A549 (cell line): Measurements from ENCODE around the gene DOCK1. TPM values are rescaled to one million over a fixed set of nuclear protein-coding genes. Genes with fewer than 3 reads are reported as not detected.

Source experiments
- ATAC-seq, 2 experiments: fragments of 200-7000 bp in 1 of 2; fragments of >200 bp in 1 of 2; cut with Nextera tagmentation in 1 of 2; cut with Tn5 transposase in 1 of 2; 3 replicates each; pipeline versions ENCODE4 v1.8.0 to v1.9.1; 2018 to 2020; ENCODE audit warnings: mild to moderate bottlenecking in 1 of 2, moderate library complexity in 1 of 2
- CTCF ChIA-PET: fragments of 300-600 bp; sonication (Branson Sonifier 250); formaldehyde crosslinking; extraction: SDS; loops from one replicate; lab custom pipeline; 2021; ENCODE audit warnings: antibody characterized with exemption, inconsistent platforms; lab: Yijun Ruan, JAX
- POLR2A ChIA-PET: fragments of 350-600 bp; formaldehyde crosslinking; extraction: SDS; loops from one replicate; lab custom pipeline; 2021; ENCODE audit warnings: antibody characterized with exemption, inconsistent platforms; lab: Yijun Ruan, JAX
- DNase-seq, 2 experiments: peaks; one replicate each; pipeline versions ENCODE4 v3.0.0 to v3.0.0-alpha.2; 2011 to 2016; ENCODE audit warnings: low read depth in 1 of 2, low spot score in 1 of 2
- FAIRE-seq: peaks from 2 replicates; lab custom pipeline; 2011; peaks lifted over from hg19 to GRCh38; lab: Jason Lieb, UNC
- H3K27ac ChIP-seq, 2 experiments: fragments of >200 bp; sonication (Bioruptor Twin); formaldehyde crosslinking; 3 replicates each; pipeline ENCODE4 v1.5.1; 2016 to 2017
- H3K4me1 ChIP-seq: fragments of >200 bp; sonication (Bioruptor Twin); formaldehyde crosslinking; 3 replicates; pipeline ENCODE4 v1.6.1; 2016
- H3K4me2 ChIP-seq: fragments of >200 bp; sonication (Bioruptor Twin); formaldehyde crosslinking; 3 replicates; pipeline ENCODE4 v1.6.1; 2016
- H3K4me3 ChIP-seq: fragments of >200 bp; sonication (Bioruptor Twin); formaldehyde crosslinking; 3 replicates; pipeline ENCODE4 v1.5.1; 2016
- H3K9me3 ChIP-seq: fragments of >200 bp; sonication (Bioruptor Twin); formaldehyde crosslinking; 3 replicates; pipeline ENCODE4 v1.6.1; 2016
- CBX2 ChIP-seq: fragments of 200-600 bp; sonication (generic); IDR thresholded peaks from 2 replicates; pipeline ENCODE4 v1.6.1; 2016; ENCODE audit warnings: low read depth, mild to moderate bottlenecking, borderline replicate concordance
- CEBPB ChIP-seq, 2 experiments: fragments of >200 bp in 1 of 2; sonication (Bioruptor Twin) in 1 of 2; formaldehyde crosslinking in 1 of 2; IDR thresholded peaks; 2 replicates each; pipeline ENCODE4 v1.6.1; 2012 to 2016
- CHD4 ChIP-seq: fragments of 200-600 bp; sonication (generic); IDR thresholded peaks from 2 replicates; pipeline ENCODE4 v1.6.1; 2016; ENCODE audit warnings: antibody characterized with exemption, mild to moderate bottlenecking, borderline replicate concordance
- EHF ChIP-seq: fragments of 250-450 bp; sonication (Bioruptor Pico); IDR thresholded peaks from 2 replicates; pipeline ENCODE4 v1.5.0; 2020; ENCODE audit warnings: mild to moderate bottlenecking
- EHMT2 ChIP-seq: fragments of 200-600 bp; sonication (generic); IDR thresholded peaks from 2 replicates; pipeline ENCODE4 v1.6.1; 2016; ENCODE audit warnings: antibody characterized with exemption, low read depth, mild to moderate bottlenecking, moderate library complexity
- FOSB ChIP-seq: fragments of 250-450 bp; sonication (Bioruptor Pico); IDR thresholded peaks from 2 replicates; pipeline ENCODE4 v1.5.0; 2020; ENCODE audit warnings: mild to moderate bottlenecking, moderate library complexity
- FOXS1 ChIP-seq: fragments of 250-450 bp; sonication (Bioruptor Pico); IDR thresholded peaks from 2 replicates; pipeline ENCODE4 v1.5.0; 2020; ENCODE audit warnings: mild to moderate bottlenecking, moderate library complexity
- HOXA7 ChIP-seq: fragments of 250-450 bp; sonication (Bioruptor Pico); IDR thresholded peaks from 2 replicates; pipeline ENCODE4 v1.5.0; 2020; ENCODE audit warnings: mild to moderate bottlenecking, moderate library complexity
- HOXB5 ChIP-seq: fragments of 250-450 bp; sonication (Bioruptor Pico); IDR thresholded peaks from 2 replicates; pipeline ENCODE4 v1.5.0; 2020; ENCODE audit warnings: mild to moderate bottlenecking, moderate library complexity
- JUN ChIP-seq, 2 experiments: fragments of >200 bp; sonication (Bioruptor Twin); formaldehyde crosslinking; IDR thresholded peaks; 2 replicates in 1 of 2; 3 replicates in 1 of 2; pipeline ENCODE4 v1.6.1; 2016 to 2017
- JUNB ChIP-seq: fragments of >200 bp; sonication (Bioruptor Twin); formaldehyde crosslinking; IDR thresholded peaks from 2 replicates; pipeline ENCODE4 v1.6.1; 2016
- KDM1A ChIP-seq: fragments of 200-600 bp; sonication (generic); IDR thresholded peaks from 2 replicates; pipeline ENCODE4 v1.6.1; 2016; ENCODE audit warnings: low read depth, mild to moderate bottlenecking
- MAFK ChIP-seq: fragments of 450-650 bp; IDR thresholded peaks from 2 replicates; pipeline ENCODE4 v1.6.1; 2014; ENCODE audit not compliant: partially characterized antibody
- MAZ ChIP-seq: fragments of 150-350 bp; IDR thresholded peaks from 2 replicates; pipeline ENCODE4 v1.6.1; 2014; ENCODE audit warnings: antibody characterized with exemption, low read depth, low read length, borderline replicate concordance
- MYC ChIP-seq: IDR thresholded peaks from 2 replicates; pipeline ENCODE4 v1.6.1; 2012; ENCODE audit warnings: mild to moderate bottlenecking, inconsistent platforms, low read length, improper control_type of control experiment, borderline replicate concordance
- NPAS2 ChIP-seq: fragments of 250-450 bp; sonication (Bioruptor Pico); IDR thresholded peaks from 2 replicates; pipeline ENCODE4 v1.8.0; 2022; ENCODE audit warnings: mild to moderate bottlenecking, moderate library complexity, borderline replicate concordance
- NR3C1 ChIP-seq: fragments of >200 bp; sonication (Bioruptor Twin); formaldehyde crosslinking; IDR thresholded peaks from 3 replicates; pipeline ENCODE4 v1.6.1; 2017
- RARB ChIP-seq: fragments of 250-450 bp; sonication (Bioruptor Pico); IDR thresholded peaks from 2 replicates; pipeline ENCODE4 v1.8.0; 2021; ENCODE audit warnings: mild to moderate bottlenecking, moderate library complexity
- RNF2 ChIP-seq: fragments of 200-600 bp; sonication (generic); IDR thresholded peaks from 2 replicates; pipeline ENCODE4 v1.6.1; 2016; ENCODE audit warnings: low read depth, mild to moderate bottlenecking, antibody characterized with exemption, moderate library complexity, borderline replicate concordance
- SREBF2 ChIP-seq: fragments of 450-650 bp; IDR thresholded peaks from 2 replicates; pipeline ENCODE4 v1.6.1; 2014; ENCODE audit warnings: mild to moderate bottlenecking, moderate library complexity
- TFCP2L1 ChIP-seq: fragments of 250-450 bp; sonication (Bioruptor Pico); IDR thresholded peaks from 2 replicates; pipeline ENCODE4 v1.5.0; 2021; ENCODE audit warnings: mild to moderate bottlenecking
- TP53 ChIP-seq: fragments of 250-450 bp; sonication (Bioruptor Pico); IDR thresholded peaks from 2 replicates; pipeline ENCODE4 v1.5.0; 2021; ENCODE audit warnings: mild to moderate bottlenecking, moderate library complexity
- ZC3H11A ChIP-seq: fragments of 450-650 bp; IDR thresholded peaks from 2 replicates; pipeline ENCODE4 v1.6.1; 2014; ENCODE audit warnings: antibody characterized with exemption, mild to moderate bottlenecking
- ZNF302 ChIP-seq: fragments of 250-450 bp; sonication (Bioruptor Pico); IDR thresholded peaks from 2 replicates; pipeline ENCODE4 v1.9.0; 2021; ENCODE audit warnings: inconsistent platforms, mild to moderate bottlenecking, moderate library complexity
- ZSCAN20 ChIP-seq: fragments of 250-450 bp; sonication (Bioruptor Pico); IDR thresholded peaks from 2 replicates; pipeline ENCODE4 v1.8.0; 2022; ENCODE audit warnings: mild to moderate bottlenecking, moderate library complexity
- WGBS: methylation state at CpG from one replicate; pipeline ENCODE4 v1.1.6; 2017; ENCODE audit errors: missing lambda C conversion rate; 5-methylcytosine and 5-hydroxymethylcytosine counted together
- polyA plus RNA-seq, 4 experiments: library from polyadenylated mRNA; depleted of rRNA in 3 of 4; stranded (reverse); fragments of >200 nt; fragmentation: RNase III in 1 of 4; extraction: RNeasy Plus Mini Kit Qiagen cat#74134 plus additional on column Dnase treatment in 1 of 4; gene quantifications; 2 replicates in 3 of 4; 3 replicates in 1 of 4; pipeline ENCODE4 v1.2.3, GENCODE V29; 2011 to 2017
- TF ChIP-seq, protein P1 (sequence below): fragments of 250-450 bp; sonication (Bioruptor Pico); IDR thresholded peaks from 2 replicates; pipeline ENCODE4 v1.5.0; 2020; ENCODE audit warnings: low read depth, mild to moderate bottlenecking, moderate library complexity
- TF ChIP-seq, protein P2 (sequence below): IDR thresholded peaks from 2 replicates; pipeline ENCODE4 v1.6.1; 2012
- TF ChIP-seq, protein P3 (sequence below): fragments of >200 bp; sonication (Bioruptor Twin); formaldehyde crosslinking; IDR thresholded peaks from 2 replicates; pipeline ENCODE4 v1.6.1; 2016
- TF ChIP-seq, protein P4 (sequence below): fragments of 450-650 bp; IDR thresholded peaks from 2 replicates; pipeline ENCODE4 v1.6.1; 2014; ENCODE audit warnings: antibody characterized with exemption
- TF ChIP-seq, protein P5 (sequence below): fragments of 150-350 bp; IDR thresholded peaks from 2 replicates; pipeline ENCODE4 v1.6.1; 2014; ENCODE audit warnings: low read depth, mild to moderate bottlenecking, low read length
- TF ChIP-seq, protein P6 (sequence below): fragments of >200 bp; sonication (Bioruptor Twin); formaldehyde crosslinking; IDR thresholded peaks from 3 replicates; pipeline ENCODE4 v1.6.1; 2016

Gene DOCK1
- polyA plus RNA-seq, 2 of the 4 experiments (the other 2 are of a cell fraction) = 22.6 to 28.2 TPM

DNA sequence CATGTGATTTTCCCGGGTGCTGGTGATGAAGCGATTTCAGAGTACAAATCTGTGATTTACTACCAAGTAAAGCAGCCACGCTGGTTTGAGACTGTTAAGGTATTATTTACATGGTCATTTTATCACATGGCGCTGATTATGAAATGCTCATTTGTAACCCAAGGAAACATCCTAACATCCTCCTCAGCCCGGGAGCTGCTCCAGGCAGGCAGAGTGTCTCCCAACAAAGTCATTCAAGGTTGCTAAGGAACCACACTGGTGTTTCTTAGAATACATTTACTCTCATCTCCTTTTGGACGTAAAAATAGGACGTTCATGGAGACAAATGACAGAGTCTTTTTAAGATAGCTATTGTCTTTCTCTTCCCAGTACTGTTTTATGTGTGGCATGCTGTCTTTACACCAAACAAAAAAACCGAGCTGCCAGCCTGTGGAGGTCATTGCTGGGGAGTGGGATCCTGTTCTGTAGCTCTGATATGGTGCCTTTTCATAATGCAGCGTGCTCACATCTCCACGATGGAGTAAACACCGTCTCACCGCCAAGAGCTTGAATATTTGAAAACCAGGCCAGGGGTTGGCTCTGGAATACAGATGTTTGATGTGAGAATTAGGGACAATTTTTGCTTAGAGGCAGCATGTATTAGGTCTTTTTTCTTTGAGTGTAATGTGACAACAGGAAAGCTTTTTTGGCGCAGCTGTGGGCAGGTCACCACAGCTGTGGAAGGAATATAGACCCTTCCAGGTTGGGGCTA lies 119.6 kb downstream of the DOCK1 start:
- TF ChIP-seq ZC3H11A (no peak), TFCP2L1 (CRISPR knock-in tag) (no peak), CEBPB (IDR thresholded peaks at IDR 0.05) (no peak), NR3C1 (no peak), JUN (IDR thresholded peaks at IDR 0.05) (no peak), CHD4 (no peak), KDM1A (no peak), HOXA7 (CRISPR knock-in tag) (no peak), HOXB5 (CRISPR knock-in tag) (no peak), FOSB (CRISPR knock-in tag) (no peak), CBX2 (no peak), EHF (no peak), SREBF2 (no peak), RNF2 (no peak), JUNB (no peak), TP53 (CRISPR knock-in tag) (no peak)
- H3K27ac ChIP-seq = no peak overlapping the region
- POLR2A ChIA-PET = no interaction called here
- ATAC-seq (no peak), DNase-seq (no peak), FAIRE-seq (no peak)
- no peaks in the 10 kb centered on the region for H3K4me1 ChIP-seq
- H3K4me2 ChIP-seq = no peak overlapping the region
- no peak overlapping the region for H3K4me3 ChIP-seq
- H3K9me3 ChIP-seq = no peaks in the 10 kb centered on the region
- CTCF ChIA-PET = interaction anchor here (0.5 to 1.1 kb wide), 2 partner anchors 50 to 1042 kb away, joined by 3 read pairs; no protein-coding TSS in a partner anchor
- WGBS = 91% methylated on average over 13 of the region's 13 CpGs

DNA sequence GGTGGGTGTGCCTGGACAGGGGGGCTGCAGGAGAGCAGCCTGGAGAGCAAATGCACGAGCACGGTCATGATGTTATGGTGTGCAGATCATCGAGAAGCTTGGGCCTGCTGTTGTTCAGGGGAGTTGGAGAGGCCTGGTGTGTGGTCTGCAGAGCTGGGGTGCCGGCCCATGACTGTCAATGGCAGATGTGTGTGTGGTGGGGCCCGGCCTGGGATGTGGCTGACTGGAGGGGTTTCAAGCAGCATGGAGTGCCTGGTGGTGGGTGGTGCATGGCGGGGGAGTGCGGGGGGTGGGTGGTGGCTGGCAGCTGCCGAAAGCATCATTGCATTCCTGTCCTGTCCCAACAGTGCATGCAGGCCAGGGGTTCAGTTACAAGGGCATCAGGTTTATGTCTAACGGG lies 122.6 kb downstream of the DOCK1 start:
- TF ChIP-seq NPAS2 (no peak), MYC (no peak), JUNB (no peak), ZNF302 (CRISPR knock-in tag) (no peak), EHMT2 (no peak), RARB (CRISPR knock-in tag) (no peak), MAFK (no peak), TFCP2L1 (CRISPR knock-in tag) (no peak), FOXS1 (CRISPR knock-in tag) (no peak), SREBF2 (no peak), MAZ (no peak), ZSCAN20 (no peak)
- TF ChIP-seq, protein P1, sequence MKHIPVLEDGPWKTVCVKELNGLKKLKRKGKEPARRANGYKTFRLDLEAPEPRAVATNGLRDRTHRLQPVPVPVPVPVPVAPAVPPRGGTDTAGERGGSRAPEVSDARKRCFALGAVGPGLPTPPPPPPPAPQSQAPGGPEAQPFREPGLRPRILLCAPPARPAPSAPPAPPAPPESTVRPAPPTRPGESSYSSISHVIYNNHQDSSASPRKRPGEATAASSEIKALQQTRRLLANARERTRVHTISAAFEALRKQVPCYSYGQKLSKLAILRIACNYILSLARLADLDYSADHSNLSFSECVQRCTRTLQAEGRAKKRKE = no peak
- TF ChIP-seq, protein P2, sequence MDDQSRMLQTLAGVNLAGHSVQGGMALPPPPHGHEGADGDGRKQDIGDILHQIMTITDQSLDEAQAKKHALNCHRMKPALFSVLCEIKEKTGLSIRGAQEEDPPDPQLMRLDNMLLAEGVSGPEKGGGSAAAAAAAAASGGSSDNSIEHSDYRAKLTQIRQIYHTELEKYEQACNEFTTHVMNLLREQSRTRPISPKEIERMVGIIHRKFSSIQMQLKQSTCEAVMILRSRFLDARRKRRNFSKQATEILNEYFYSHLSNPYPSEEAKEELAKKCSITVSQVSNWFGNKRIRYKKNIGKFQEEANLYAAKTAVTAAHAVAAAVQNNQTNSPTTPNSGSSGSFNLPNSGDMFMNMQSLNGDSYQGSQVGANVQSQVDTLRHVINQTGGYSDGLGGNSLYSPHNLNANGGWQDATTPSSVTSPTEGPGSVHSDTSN = no peak
- TF ChIP-seq, protein P3, sequence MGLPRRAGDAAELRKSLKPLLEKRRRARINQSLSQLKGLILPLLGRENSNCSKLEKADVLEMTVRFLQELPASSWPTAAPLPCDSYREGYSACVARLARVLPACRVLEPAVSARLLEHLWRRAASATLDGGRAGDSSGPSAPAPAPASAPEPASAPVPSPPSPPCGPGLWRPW = no peak
- TF ChIP-seq, protein P4, sequence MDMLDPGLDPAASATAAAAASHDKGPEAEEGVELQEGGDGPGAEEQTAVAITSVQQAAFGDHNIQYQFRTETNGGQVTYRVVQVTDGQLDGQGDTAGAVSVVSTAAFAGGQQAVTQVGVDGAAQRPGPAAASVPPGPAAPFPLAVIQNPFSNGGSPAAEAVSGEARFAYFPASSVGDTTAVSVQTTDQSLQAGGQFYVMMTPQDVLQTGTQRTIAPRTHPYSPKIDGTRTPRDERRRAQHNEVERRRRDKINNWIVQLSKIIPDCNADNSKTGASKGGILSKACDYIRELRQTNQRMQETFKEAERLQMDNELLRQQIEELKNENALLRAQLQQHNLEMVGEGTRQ = no peak
- TF ChIP-seq, protein P5, sequence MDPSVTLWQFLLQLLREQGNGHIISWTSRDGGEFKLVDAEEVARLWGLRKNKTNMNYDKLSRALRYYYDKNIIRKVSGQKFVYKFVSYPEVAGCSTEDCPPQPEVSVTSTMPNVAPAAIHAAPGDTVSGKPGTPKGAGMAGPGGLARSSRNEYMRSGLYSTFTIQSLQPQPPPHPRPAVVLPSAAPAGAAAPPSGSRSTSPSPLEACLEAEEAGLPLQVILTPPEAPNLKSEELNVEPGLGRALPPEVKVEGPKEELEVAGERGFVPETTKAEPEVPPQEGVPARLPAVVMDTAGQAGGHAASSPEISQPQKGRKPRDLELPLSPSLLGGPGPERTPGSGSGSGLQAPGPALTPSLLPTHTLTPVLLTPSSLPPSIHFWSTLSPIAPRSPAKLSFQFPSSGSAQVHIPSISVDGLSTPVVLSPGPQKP = no peak
- TF ChIP-seq, protein P6, sequence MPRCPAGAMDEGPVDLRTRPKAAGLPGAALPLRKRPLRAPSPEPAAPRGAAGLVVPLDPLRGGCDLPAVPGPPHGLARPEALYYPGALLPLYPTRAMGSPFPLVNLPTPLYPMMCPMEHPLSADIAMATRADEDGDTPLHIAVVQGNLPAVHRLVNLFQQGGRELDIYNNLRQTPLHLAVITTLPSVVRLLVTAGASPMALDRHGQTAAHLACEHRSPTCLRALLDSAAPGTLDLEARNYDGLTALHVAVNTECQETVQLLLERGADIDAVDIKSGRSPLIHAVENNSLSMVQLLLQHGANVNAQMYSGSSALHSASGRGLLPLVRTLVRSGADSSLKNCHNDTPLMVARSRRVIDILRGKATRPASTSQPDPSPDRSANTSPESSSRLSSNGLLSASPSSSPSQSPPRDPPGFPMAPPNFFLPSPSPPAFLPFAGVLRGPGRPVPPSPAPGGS = no peak
- no peak for ATAC-seq
- 100% methylated on average over 7 of the region's 9 CpGs for WGBS
- no peak for FAIRE-seq
- Histone ChIP-seq H3K27ac (no peak overlapping the region), H3K4me1 (no peaks in the 10 kb centered on the region), H3K9me3 (no peaks in the 10 kb centered on the region), H3K4me2 (no peak overlapping the region), H3K4me3 (no peak overlapping the region)
- ChIA-PET POLR2A (interaction anchor here (0.6 kb wide), 1 partner anchor 251 kb away, joined by 3 read pairs; no protein-coding TSS in a partner anchor), CTCF (no interaction called here)
- no peak for DNase-seq
